ENCODE results near the gene CYTH1. TPM values are rescaled to one million over a fixed set of nuclear protein-coding genes. Genes with fewer than 3 reads are reported as not detected.

The CYTH1 gene
- total RNA-seq, 1 experiment from 2014 or later: 34.0 TPM

GRCh38 chr17:78655251-78655940 is 126.7 kb downstream of the CYTH1 start:
- Histone ChIP-seq H3K4me1 (peaks cover 26% of the 10 kb centered on the region), H3K36me3 (no peaks in the 10 kb centered on the region), H3K27ac (no peak overlapping the region), H3K9me3 (replicated peaks) (0 out of 2 replicates have a peak, but pooled peaks cover 5% of the 10 kb centered on the region), H3K27me3 (no peaks in the 10 kb centered on the region), H3K4me3 (no peak overlapping the region)
- no peak for DNase-seq

GRCh38 chr17:78654325-78654724 is 127.7 kb downstream of the CYTH1 start:
- Histone ChIP-seq H3K9me3 (replicated peaks) (0 out of 2 replicates have a peak, but pooled peaks cover 5% of the 10 kb centered on the region), H3K4me1 (peaks cover 26% of the 10 kb centered on the region), H3K27ac (no peak overlapping the region), H3K4me3 (no peak overlapping the region), H3K36me3 (no peaks in the 10 kb centered on the region), H3K27me3 (no peaks in the 10 kb centered on the region)
- DNase-seq: no peak

- Histone ChIP-seq H3K36me3 (no peaks in the 10 kb centered on the region), H3K27me3 (no peaks in the 10 kb centered on the region)
- no peak for DNase-seq
Measured at GRCh38 chr17:78653382-78653781, 128.7 kb downstream of the CYTH1 start.

GRCh38 chr17:78652913-78653312 is 129.2 kb downstream of the CYTH1 start:
- H3K27ac ChIP-seq: no peak overlapping the region
- H3K4me1 ChIP-seq: peaks cover 17% of the 10 kb centered on the region
- no peaks in the 10 kb centered on the region for H3K27me3 ChIP-seq
- H3K9me3 ChIP-seq (replicated peaks): 0 out of 2 replicates have a peak, but pooled peaks cover 5% of the 10 kb centered on the region
- DNase-seq: no peak
- H3K4me3 ChIP-seq: no peak overlapping the region
- no peaks in the 10 kb centered on the region for H3K36me3 ChIP-seq

More at GRCh38 chr17:78653382-78653781, 128.7 kb downstream of the CYTH1 start:
- no peak overlapping the region for H3K4me3 ChIP-seq
- 0 out of 2 replicates have a peak, but pooled peaks cover 5% of the 10 kb centered on the region for H3K9me3 ChIP-seq (replicated peaks)
- no peak overlapping the region for H3K27ac ChIP-seq
- peaks cover 21% of the 10 kb centered on the region for H3K4me1 ChIP-seq

- H3K27me3 ChIP-seq: no peaks in the 10 kb centered on the region
- no peak for DNase-seq
- H3K9me3 ChIP-seq (replicated peaks): 0 out of 2 replicates have a peak, but pooled peaks cover 5% of the 10 kb centered on the region
- no peak overlapping the region for H3K4me3 ChIP-seq
- H3K4me1 ChIP-seq: peaks cover 8% of the 10 kb centered on the region
- H3K36me3 ChIP-seq: no peaks in the 10 kb centered on the region
- H3K27ac ChIP-seq: no peak overlapping the region
Measured at GRCh38 chr17:78652024-78652423, 130.0 kb downstream of the CYTH1 start.

- no peak overlapping the region for H3K27ac ChIP-seq
- H3K4me3 ChIP-seq: no peak overlapping the region
- H3K9me3 ChIP-seq (replicated peaks): 0 out of 2 replicates have a peak, but pooled peaks cover 5% of the 10 kb centered on the region
- H3K4me1 ChIP-seq: peaks cover 8% of the 10 kb centered on the region
- H3K36me3 ChIP-seq: no peaks in the 10 kb centered on the region
- no peaks in the 10 kb centered on the region for H3K27me3 ChIP-seq
- no peak for DNase-seq
Measured at GRCh38 chr17:78651554-78651953, 130.5 kb downstream of the CYTH1 start.

GRCh38 chr17:78650093-78650715 is 131.9 kb downstream of the CYTH1 start:
- no peaks in the 10 kb centered on the region for H3K27me3 ChIP-seq
- H3K9me3 ChIP-seq (replicated peaks): 0 out of 2 replicates have a peak, but pooled peaks cover 5% of the 10 kb centered on the region
- no peak overlapping the region for H3K27ac ChIP-seq
- DNase-seq: no peak
- no peaks in the 10 kb centered on the region for H3K36me3 ChIP-seq
- peaks cover 8% of the 10 kb centered on the region for H3K4me1 ChIP-seq
- no peak overlapping the region for H3K4me3 ChIP-seq

GRCh38 chr17:78648293-78648692 is 133.8 kb downstream of the CYTH1 start:
- 0 out of 2 replicates have a peak, but pooled peaks cover 5% of the 10 kb centered on the region for H3K9me3 ChIP-seq (replicated peaks)
- no peak overlapping the region for H3K27ac ChIP-seq
- H3K4me3 ChIP-seq: no peak overlapping the region
- DNase-seq: peak in 1 of 2 experiments; percentile 50
- no peaks in the 10 kb centered on the region for H3K36me3 ChIP-seq
- H3K27me3 ChIP-seq: no peaks in the 10 kb centered on the region
- H3K4me1 ChIP-seq: peaks cover 8% of the 10 kb centered on the region

GRCh38 chr17:78647032-78647431 is 135.0 kb downstream of the CYTH1 start:
- Histone ChIP-seq H3K27ac (no peak overlapping the region), H3K36me3 (no peaks in the 10 kb centered on the region), H3K9me3 (replicated peaks) (0 out of 2 replicates have a peak, but pooled peaks cover under 1% of the 10 kb centered on the region), H3K4me1 (peaks cover 8% of the 10 kb centered on the region), H3K27me3 (no peaks in the 10 kb centered on the region), H3K4me3 (no peak overlapping the region)
- no peak for DNase-seq

- H3K27me3 ChIP-seq: no peaks in the 10 kb centered on the region
- H3K27ac ChIP-seq: no peak overlapping the region
- H3K4me3 ChIP-seq: no peak overlapping the region
- no peak for DNase-seq
- no peaks in the 10 kb centered on the region for H3K36me3 ChIP-seq
- no peaks in the 10 kb centered on the region for H3K4me1 ChIP-seq
- H3K9me3 ChIP-seq (replicated peaks): no peaks in the 10 kb centered on the region
Measured at GRCh38 chr17:78645421-78646295, 136.4 kb downstream of the CYTH1 start.

- no peaks in the 10 kb centered on the region for H3K36me3 ChIP-seq
- no peaks in the 10 kb centered on the region for H3K27me3 ChIP-seq
- H3K27ac ChIP-seq: no peak overlapping the region
- H3K4me1 ChIP-seq: no peaks in the 10 kb centered on the region
- no peak overlapping the region for H3K4me3 ChIP-seq
- DNase-seq: no peak
- H3K9me3 ChIP-seq (replicated peaks): no peaks in the 10 kb centered on the region
Measured at GRCh38 chr17:78644931-78645351, 137.1 kb downstream of the CYTH1 start.

- Histone ChIP-seq H3K27ac (no peak overlapping the region), H3K4me1 (no peaks in the 10 kb centered on the region), H3K9me3 (replicated peaks) (no peaks in the 10 kb centered on the region), H3K36me3 (no peaks in the 10 kb centered on the region), H3K27me3 (no peaks in the 10 kb centered on the region), H3K4me3 (no peak overlapping the region)
- no peak for DNase-seq
Measured at GRCh38 chr17:78644224-78644623, 137.8 kb downstream of the CYTH1 start.

GRCh38 chr17:78643326-78643725 is 138.7 kb downstream of the CYTH1 start:
- H3K9me3 ChIP-seq (replicated peaks): no peaks in the 10 kb centered on the region
- no peaks in the 10 kb centered on the region for H3K36me3 ChIP-seq
- no peak overlapping the region for H3K4me3 ChIP-seq
- no peaks in the 10 kb centered on the region for H3K4me1 ChIP-seq
- no peak overlapping the region for H3K27ac ChIP-seq
- no peak for DNase-seq
- H3K27me3 ChIP-seq: no peaks in the 10 kb centered on the region

- H3K4me1 ChIP-seq: no peaks in the 10 kb centered on the region
- H3K4me3 ChIP-seq: no peak overlapping the region
- no peaks in the 10 kb centered on the region for H3K36me3 ChIP-seq
- no peaks in the 10 kb centered on the region for H3K9me3 ChIP-seq (replicated peaks)
- H3K27me3 ChIP-seq: no peaks in the 10 kb centered on the region
- no peak overlapping the region for H3K27ac ChIP-seq
- DNase-seq: no peak
Measured at GRCh38 chr17:78642707-78643106, 139.4 kb downstream of the CYTH1 start.

- no peak for DNase-seq
- Histone ChIP-seq H3K4me1 (no peaks in the 10 kb centered on the region), H3K9me3 (replicated peaks) (no peaks in the 10 kb centered on the region), H3K27me3 (no peaks in the 10 kb centered on the region), H3K36me3 (no peaks in the 10 kb centered on the region), H3K4me3 (no peak overlapping the region), H3K27ac (no peak overlapping the region)
Measured at GRCh38 chr17:78641666-78642065, 140.4 kb downstream of the CYTH1 start.

Data from SJCRH30 (cell line).